ENCODE results near the gene C1QTNF9B. TPM values are rescaled to one million over a fixed set of nuclear protein-coding genes. Genes with fewer than 3 reads are reported as not detected.

The C1QTNF9B gene
- total and polyA plus RNA-seq, 2 donors (not counting 1 experiment from before 2014, with no cell fraction given) = not detected

- 100% methylated on average over 1 of the region's 2 CpGs for WGBS (ENCODE audit: insufficient coverage)
- Histone ChIP-seq H3K9ac (ENCODE audit: low read length) (peak overlapping the region; percentile 18), H3K79me2 (ENCODE audit: control insufficient read depth, insufficient read depth, low read length) (no peaks in the 10 kb centered on the region), H3K4me1 (ENCODE audit: control insufficient read depth in 2 of 2, insufficient read depth in 2 of 2, low read length in 2 of 2) (peaks cover 45 to 48% of the 10 kb centered on the region in 2 donors), H3K4me3 (ENCODE audit: control extremely low read depth in 1 of 5, extremely low read depth in 1 of 5, insufficient read depth in 1 of 5, low read depth in 2 of 5, low read length in 4 of 5) (no peak overlapping the region), H2AFZ (ENCODE audit: insufficient read depth, low read depth, low read length, poor library complexity, severe bottlenecking) (no peak overlapping the region), H3K27ac (ENCODE audit: low read length in 2 of 2) (no peak overlapping the region), H3K27me3 (replicated peaks in 1 of 4; ENCODE audit: control extremely low read depth in 1 of 4, control insufficient read depth in 3 of 4, insufficient read depth in 4 of 4, low read length in 3 of 4) (no peaks in the 10 kb centered on the region), H3K9me3 (ENCODE audit: control extremely low read depth in 1 of 3, control insufficient read depth in 2 of 3, insufficient read depth in 1 of 3, low read length in 2 of 3) (no peaks in the 10 kb centered on the region), H3K36me3 (replicated peaks in 1 of 2; ENCODE audit: control extremely low read depth in 1 of 2, control insufficient read depth in 1 of 2, extremely low read depth in 1 of 2, insufficient read depth in 2 of 2, low read length in 1 of 2) (no peaks in the 10 kb centered on the region), H3K4me2 (replicated peaks; ENCODE audit: low read depth, low read length, poor library complexity, severe bottlenecking) (peak overlapping the region; percentile 58), H4K20me1 (ENCODE audit: control insufficient read depth, insufficient read depth, low read length, poor library complexity, severe bottlenecking) (peaks cover 4% of the 10 kb centered on the region)
- POLR2A ChIA-PET = no interaction called here
- Mint-ChIP-seq H3K4me3 (peak overlapping the region; percentile 50), H3K27ac (no peak overlapping the region), H3K4me1 (peaks cover 53% of the 10 kb centered on the region), H3K27me3 (no peaks in the 10 kb centered on the region), H3K9me3 (ENCODE audit: insufficient read depth) (no peaks in the 10 kb centered on the region)
- ATAC-seq (ENCODE audit: low read depth) (no peak), DNase-seq (no peak)
- TF ChIP-seq CTCF (IDR thresholded peaks at IDR 0.05) (no peak), EZH2 (IDR thresholded peaks at IDR 0.05; ENCODE audit: borderline replicate concordance, insufficient read depth, low read depth, low read length, poor library complexity, severe bottlenecking) (no peak)
- CTCF ChIA-PET = interaction anchor here (0.7 to 2.6 kb wide), 6 partner anchors 13 to 381 kb away, joined by 3 to 21 read pairs (median 4); no protein-coding TSS in a partner anchor
- intact Hi-C loops (cut with micrococcal nuclease) = no loop called here
These were observed 49.3 kb downstream of the C1QTNF9B start for GRCh38 chr13:23848019-23848418.

- POLR2A ChIA-PET = no interaction called here
- H3K9me3 ChIP-seq (ENCODE audit: control extremely low read depth in 1 of 3, control insufficient read depth in 2 of 3, insufficient read depth in 1 of 3, low read length in 2 of 3) = no peaks in the 10 kb centered on the region
- H3K4me1 Mint-ChIP-seq = peaks cover 53% of the 10 kb centered on the region
- ATAC-seq (ENCODE audit: low read depth) (no peak), DNase-seq (no peak)
- no peak overlapping the region for H3K4me3 ChIP-seq (ENCODE audit: control extremely low read depth in 1 of 5, extremely low read depth in 1 of 5, insufficient read depth in 1 of 5, low read depth in 2 of 5, low read length in 4 of 5)
- H3K4me2 ChIP-seq (replicated peaks; ENCODE audit: low read depth, low read length, poor library complexity, severe bottlenecking) = peak overlapping the region; percentile 19
- TF ChIP-seq EZH2 (IDR thresholded peaks at IDR 0.05; ENCODE audit: borderline replicate concordance, insufficient read depth, low read depth, low read length, poor library complexity, severe bottlenecking) (no peak), CTCF (IDR thresholded peaks at IDR 0.05) (no peak)
- H3K4me3 Mint-ChIP-seq = peak overlapping the region; percentile 7
- H3K27ac Mint-ChIP-seq = no peak overlapping the region
- intact Hi-C loops (cut with micrococcal nuclease) = no loop called here
- no peak overlapping the region for H3K9ac ChIP-seq (ENCODE audit: low read length)
- no peaks in the 10 kb centered on the region for H3K9me3 Mint-ChIP-seq (ENCODE audit: insufficient read depth)
- H2AFZ ChIP-seq (ENCODE audit: insufficient read depth, low read depth, low read length, poor library complexity, severe bottlenecking) = no peak overlapping the region
- CTCF ChIA-PET = interaction anchor here (0.9 to 2.6 kb wide), 3 partner anchors 14 to 37 kb away, joined by 3 to 21 read pairs (median 5); no protein-coding TSS in a partner anchor
- no peaks in the 10 kb centered on the region for H3K27me3 Mint-ChIP-seq
- H3K27ac ChIP-seq (ENCODE audit: low read length in 2 of 2) = no peak overlapping the region
- no peaks in the 10 kb centered on the region for H3K27me3 ChIP-seq (replicated peaks in 1 of 4; ENCODE audit: control extremely low read depth in 1 of 4, control insufficient read depth in 3 of 4, insufficient read depth in 4 of 4, low read length in 3 of 4)
- WGBS (ENCODE audit: insufficient coverage) = no CpG with 5 or more reads among the region's 2 CpGs
- peaks cover 45 to 48% of the 10 kb centered on the region in 2 donors for H3K4me1 ChIP-seq (ENCODE audit: control insufficient read depth in 2 of 2, insufficient read depth in 2 of 2, low read length in 2 of 2)
- H3K36me3 ChIP-seq (replicated peaks in 1 of 2; ENCODE audit: control extremely low read depth in 1 of 2, control insufficient read depth in 1 of 2, extremely low read depth in 1 of 2, insufficient read depth in 2 of 2, low read length in 1 of 2) = no peaks in the 10 kb centered on the region
- no peaks in the 10 kb centered on the region for H3K79me2 ChIP-seq (ENCODE audit: control insufficient read depth, insufficient read depth, low read length)
- H4K20me1 ChIP-seq (ENCODE audit: control insufficient read depth, insufficient read depth, low read length, poor library complexity, severe bottlenecking) = peaks cover 4% of the 10 kb centered on the region
These were observed 49.8 kb downstream of the C1QTNF9B start for GRCh38 chr13:23847497-23847896.
